ENCODE data around the gene DMBX1. TPM values are rescaled to one million over a fixed set of nuclear protein-coding genes. Genes with fewer than 3 reads are reported as not detected.

Gene DMBX1
- total RNA-seq, 1 experiment from 2014 or later: 2.3 TPM

- Histone ChIP-seq H3K27ac (ENCODE audit: insufficient read length, low read depth, low read length) (no peak overlapping the region), H4K20me1 (ENCODE audit: control insufficient read depth, insufficient read depth, insufficient read length) (no peaks in the 10 kb centered on the region), H3K4me1 (ENCODE audit: insufficient read depth, low read length) (peaks cover 13% of the 10 kb centered on the region; the same call in 1 of the 2 replicates), H3K56ac (ENCODE audit: insufficient read length, low read depth, low read length) (no peak overlapping the region), H3K9me3 (ENCODE audit: control insufficient read depth, low read depth, low read length) (no peaks in the 10 kb centered on the region), H4K91ac (ENCODE audit: insufficient read length, low read depth, low read length) (no peak overlapping the region), H2BK12ac (ENCODE audit: insufficient read length, low read depth, low read length) (no peak overlapping the region), H4K8ac (replicated peaks; ENCODE audit: insufficient read length, low read depth, low read length) (no peak overlapping the region), H2BK15ac (ENCODE audit: low read depth, low read length) (no peak overlapping the region), H3K18ac (ENCODE audit: insufficient read length, low read depth, low read length) (no peak overlapping the region), H3T11ph (ENCODE audit: low read length) (no peak overlapping the region), H2AFZ (ENCODE audit: low read length) (no peak overlapping the region), H2BK20ac (ENCODE audit: low read depth, low read length, poor library complexity, severe bottlenecking) (no peak overlapping the region), H3K79me1 (ENCODE audit: insufficient read depth, low read depth, low read length, poor library complexity, severe bottlenecking) (no peaks in the 10 kb centered on the region), H3K23me2 (ENCODE audit: insufficient read length, low read depth, low read length, poor library complexity, severe bottlenecking) (no peaks in the 10 kb centered on the region), H3K9ac (ENCODE audit: extremely low read depth, insufficient read length, low read length) (no peak overlapping the region), H3K79me2 (ENCODE audit: insufficient read depth, low read length) (no peaks in the 10 kb centered on the region), H2BK120ac (ENCODE audit: low read depth, low read length, poor library complexity, severe bottlenecking) (no peak overlapping the region), H3K14ac (ENCODE audit: insufficient read depth, low read length) (no peak overlapping the region), H3K27me3 (ENCODE audit: insufficient read depth, low read length) (no peaks in the 10 kb centered on the region), H4K5ac (ENCODE audit: insufficient read length, low read depth, low read length) (no peak overlapping the region), H2BK5ac (ENCODE audit: insufficient read length, low read length) (no peak overlapping the region), H3K23ac (ENCODE audit: insufficient read length, low read depth, low read length) (no peak overlapping the region), H3K4me2 (ENCODE audit: insufficient read depth, insufficient read length, low read length) (peak overlapping the region; percentile 23), H2AK5ac (ENCODE audit: insufficient read length, low read length) (no peak overlapping the region), H3K4ac (ENCODE audit: low read depth, low read length) (no peak overlapping the region)
- H3K27me3 Mint-ChIP-seq (ENCODE audit: low read depth): peaks cover 57% of the 10 kb centered on the region
- H3K9me3 Mint-ChIP-seq: no peaks in the 10 kb centered on the region; a peak in 1 of 5 replicates
- H3K27ac Mint-ChIP-seq: peak overlapping the region in 2 of 3 experiments; percentile 29 to 64; a peak in 2 of 7 replicates
- peak; percentile 33; the same call in 2 of the 3 replicates for TF ChIP-seq CTCF (conservative IDR thresholded peaks at IDR 0.05)
- peak; percentile 93 for DNase-seq
- H3K36me3 Mint-ChIP-seq (ENCODE audit: insufficient read depth in 1 of 3, low read depth in 3 of 3): no peaks in the 10 kb centered on the region
- H3K4me3 Mint-ChIP-seq: peak overlapping the region; percentile 27 to 56
- WGBS (ENCODE audit: extremely low coverage, insufficient read length, low lambda C conversion rate): no CpG with 5 or more reads among the region's 10 CpGs
- H3K4me1 Mint-ChIP-seq: peaks cover 65 to 80% of the 10 kb centered on the region in 2 experiments
Measured at GRCh38 chr1:46517010-46517600, 27.5 kb downstream of the DMBX1 start.
